Stimulated activated CD8-positive, alpha-beta memory T cell treated with anti-CD3 and anti-CD28 coated beads, Interleukin-7, amount 100 ng/mL, for 48 hours (primary cell): ENCODE measurements around the gene PIGA.
"Not testable (repeated sequence)": the region's sequence is repeated elsewhere in the genome, so short reads cannot be mapped to it uniquely, and the experiment has no call there.

Source experiments
- DNase-seq, 2 donors: peaks; one replicate each; pipeline ENCODE4 v3.0.0-alpha.2; 2020; ENCODE audit warnings: low read depth in 1 of 2; ENCODE audit errors: extremely low read depth in 1 of 2

Gene PIGA

DNA sequence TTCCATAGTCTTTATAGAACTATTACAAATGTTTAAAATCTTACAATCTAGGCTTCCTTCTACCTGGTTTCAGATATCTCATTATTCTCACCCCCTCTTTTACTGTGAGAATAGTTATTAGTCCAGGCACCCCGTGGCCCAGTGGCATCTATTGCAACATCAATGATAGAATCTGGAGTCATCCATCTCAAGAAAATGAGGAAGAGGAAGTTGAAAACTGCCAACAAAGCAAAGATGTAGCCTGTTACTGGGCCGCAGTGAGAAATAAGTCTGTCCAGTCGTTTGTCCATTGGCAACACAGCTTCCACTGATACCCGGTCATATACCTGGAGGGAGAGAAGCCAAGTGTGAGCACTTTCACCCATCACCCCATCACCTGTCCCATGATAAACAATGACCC is 13.9 kb downstream of the PIGA start:
- no peak for DNase-seq

DNA sequence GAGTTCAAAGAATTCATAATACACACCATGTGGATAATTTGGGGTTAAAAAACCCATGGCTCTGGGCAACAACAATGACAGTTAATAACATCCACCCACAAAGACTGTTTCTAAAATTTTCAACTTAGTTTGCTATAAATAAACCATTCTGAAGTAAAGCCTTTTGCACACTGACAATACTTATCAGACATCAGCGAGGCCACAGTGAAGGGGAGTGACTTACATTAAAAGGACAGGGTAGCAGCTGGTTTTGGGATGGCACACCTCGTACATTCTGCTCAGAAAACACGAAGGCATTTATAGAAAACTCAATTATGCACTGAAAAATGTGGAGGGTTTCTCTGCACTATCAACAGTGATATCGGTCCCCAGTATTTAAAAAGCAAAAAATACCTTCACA is 15.0 kb downstream of the PIGA start:
- no peak for DNase-seq

DNA sequence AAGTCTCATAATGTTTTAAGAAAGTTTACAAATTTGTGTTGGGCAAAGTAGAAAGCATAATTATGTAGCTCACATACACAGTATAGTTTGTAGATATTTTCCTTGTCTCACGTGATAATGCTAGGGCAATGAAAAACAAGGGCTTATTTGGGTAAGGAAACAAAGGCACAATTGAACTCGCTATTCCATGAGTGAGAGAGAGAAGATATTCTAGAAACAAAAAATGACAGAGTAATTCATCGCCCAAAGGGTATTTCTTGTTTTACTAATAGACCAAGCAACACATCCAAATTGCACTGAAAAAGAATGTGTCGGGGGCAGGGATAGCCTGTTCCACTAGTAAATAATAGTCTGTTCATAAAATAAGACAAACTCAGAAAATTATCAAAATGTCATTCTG is 16.2 kb downstream of the PIGA start:
- no peak for DNase-seq

DNA sequence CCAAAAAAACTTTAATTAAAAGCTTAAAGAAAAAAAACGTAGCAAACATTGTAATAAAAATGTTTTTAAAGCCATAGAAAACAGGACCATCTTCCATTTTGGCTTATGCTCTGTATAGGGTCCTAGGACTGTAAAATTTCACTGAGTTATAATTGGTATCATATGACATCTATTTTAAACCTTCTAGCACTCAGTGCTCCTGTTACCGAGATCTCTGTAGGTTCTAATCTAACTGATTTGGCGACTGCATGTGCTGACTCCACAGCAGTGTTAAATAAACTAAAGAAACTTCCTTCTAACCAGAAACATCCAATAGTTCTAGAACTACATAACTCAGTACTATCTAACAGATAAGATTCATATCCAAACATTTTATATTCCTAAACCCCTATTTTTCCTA is 19.8 kb downstream of the PIGA start, which contains the start of gene ASB11:
TSS of gene ASB11 (minus strand) at position 132 of the 400 bp plus-strand sequence. CDS start at position 97, 35 bp downstream.
- DNase-seq, result no peak

DNA sequence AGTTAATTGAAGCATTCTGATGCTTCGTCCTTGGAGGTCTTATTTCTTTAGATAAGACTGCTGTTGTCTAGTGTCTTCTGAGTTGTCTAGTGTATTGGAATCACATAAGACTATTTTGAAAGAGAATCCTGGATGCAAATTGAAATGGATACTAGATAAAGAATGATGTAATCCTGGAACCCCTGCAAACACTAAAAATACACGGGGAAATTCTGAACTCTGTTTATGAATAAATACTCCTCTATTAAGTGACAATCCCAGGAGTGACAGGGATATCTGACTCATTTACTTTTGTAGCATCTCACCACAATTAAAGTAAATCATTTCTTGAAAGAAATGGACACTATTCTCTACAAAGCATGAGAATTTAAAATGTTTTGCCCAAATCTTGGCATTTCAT is 20.9 kb downstream of the PIGA start:
- DNase-seq, result no peak

DNA sequence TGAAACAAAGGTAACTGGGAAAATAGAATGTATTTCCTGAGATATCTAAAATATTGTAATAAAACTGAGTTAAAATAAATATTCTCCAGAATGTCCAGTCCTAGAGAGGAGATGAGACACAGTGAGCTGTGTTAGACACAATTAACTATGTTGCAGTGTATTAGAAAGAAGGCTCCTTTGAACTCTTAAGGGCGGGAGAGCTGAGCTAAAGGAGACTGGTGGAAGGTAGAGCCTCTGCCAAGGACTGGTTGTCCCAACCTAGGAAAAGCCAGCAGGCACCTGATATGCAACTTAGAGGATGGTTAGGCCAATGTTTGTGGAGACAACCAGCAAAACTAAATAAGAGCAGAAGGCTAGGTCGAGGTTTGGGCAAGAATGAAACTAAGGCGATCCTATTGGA is 24.2 kb downstream of the PIGA start:
- DNase-seq, result no peak

DNA sequence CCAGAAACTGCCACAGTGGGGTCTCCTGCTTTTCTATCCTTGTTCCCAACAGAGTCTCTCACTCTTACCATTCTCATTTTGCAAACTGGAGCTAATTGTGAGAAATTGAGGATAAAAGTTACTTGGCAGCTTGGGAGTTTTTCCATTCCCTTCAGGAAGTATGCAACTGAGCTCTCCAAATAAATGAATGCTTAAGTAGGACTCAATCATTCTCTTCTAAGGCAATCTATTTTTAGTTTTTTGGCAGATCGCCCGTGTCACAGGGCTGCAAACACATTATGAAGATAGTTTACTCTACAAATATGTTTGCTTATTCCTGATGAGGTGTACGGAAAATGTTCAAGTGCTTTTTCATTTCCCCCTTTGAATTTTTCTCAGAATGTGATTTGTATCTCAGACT is 25.2 kb downstream of the PIGA start:
- DNase-seq, result no peak

DNA sequence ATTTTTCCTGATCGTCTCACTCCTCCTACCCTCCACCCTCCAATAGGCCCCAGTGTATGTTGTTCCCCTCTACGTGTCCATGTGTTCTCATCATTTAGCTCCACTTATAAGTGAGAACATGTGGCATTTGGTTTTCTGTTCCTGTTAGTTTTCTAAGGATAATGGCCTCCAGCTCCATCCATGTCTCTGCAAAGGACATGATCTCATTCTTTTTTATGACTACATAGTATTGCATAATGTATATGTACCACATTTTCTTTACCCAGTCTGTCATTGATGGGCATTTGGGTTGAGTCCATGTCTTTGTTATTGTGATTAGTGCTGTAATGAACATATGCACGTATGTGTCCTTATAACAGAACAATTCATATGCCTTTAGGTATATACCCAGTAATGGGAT is 29.4 kb downstream of the PIGA start:
- not testable (repeated sequence) for DNase-seq

DNA sequence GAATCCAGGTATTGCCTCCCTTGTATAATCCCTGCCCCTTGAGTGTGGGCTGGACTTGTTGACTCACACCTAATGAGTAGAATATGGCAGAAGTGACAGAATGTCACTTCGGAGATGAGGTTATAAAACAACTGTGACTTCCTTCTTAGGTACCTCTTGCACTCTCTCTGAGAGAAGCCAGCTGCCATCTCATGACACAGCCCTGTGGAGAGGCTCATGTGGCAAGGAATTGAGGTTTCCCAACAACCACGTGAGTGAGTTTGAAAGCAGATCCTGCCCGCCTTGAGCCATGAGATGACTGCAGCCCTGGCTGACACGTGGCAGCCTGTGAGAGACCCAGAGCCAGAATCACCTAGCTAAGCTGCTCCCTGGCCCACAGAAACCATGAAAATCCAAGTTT is 33.4 kb downstream of the PIGA start:
- DNase-seq, result peak in 1 of 2 donors; percentile 11

DNA sequence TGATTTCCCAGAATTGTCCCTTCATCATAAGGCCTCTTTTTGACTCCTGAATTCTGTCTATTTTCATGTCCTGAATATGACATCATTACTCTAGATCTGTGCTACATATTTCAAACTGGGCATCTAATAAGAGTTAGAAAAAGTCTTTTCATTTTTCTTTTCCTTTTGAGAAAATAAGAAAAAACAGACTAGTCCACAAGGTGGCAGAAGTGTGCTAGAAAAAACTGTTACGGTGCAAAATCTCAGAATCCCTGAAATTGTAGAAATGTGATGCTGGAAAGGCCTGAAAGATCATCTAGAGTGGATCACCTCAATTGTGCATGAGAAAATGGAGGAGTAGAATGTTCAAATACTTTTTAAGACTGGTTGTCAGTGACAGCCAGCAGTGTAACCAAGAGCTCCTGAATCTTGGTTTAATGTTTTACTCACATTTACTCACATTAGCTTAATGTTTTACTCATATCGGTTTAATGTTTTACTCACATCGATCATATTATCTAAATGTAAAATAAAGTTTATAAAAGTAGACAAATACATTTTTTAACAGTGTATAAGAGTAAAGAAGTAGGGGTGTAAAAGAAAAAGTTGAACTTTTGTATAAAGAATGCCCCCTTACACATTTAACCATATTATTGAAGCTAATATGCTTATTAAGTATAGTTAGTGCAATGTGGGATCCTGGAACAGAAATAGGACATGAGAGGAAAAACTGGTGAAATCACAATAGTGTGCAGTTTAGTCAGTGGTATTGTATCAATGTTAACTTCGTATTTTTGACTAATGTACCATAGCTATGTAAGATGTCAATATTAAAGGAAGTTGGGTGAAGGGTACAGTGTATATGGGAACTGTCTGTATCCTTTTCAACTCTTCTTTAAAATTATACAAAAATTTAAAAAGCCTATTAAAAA is 35.1 kb downstream of the PIGA start:
- no peak for DNase-seq

DNA sequence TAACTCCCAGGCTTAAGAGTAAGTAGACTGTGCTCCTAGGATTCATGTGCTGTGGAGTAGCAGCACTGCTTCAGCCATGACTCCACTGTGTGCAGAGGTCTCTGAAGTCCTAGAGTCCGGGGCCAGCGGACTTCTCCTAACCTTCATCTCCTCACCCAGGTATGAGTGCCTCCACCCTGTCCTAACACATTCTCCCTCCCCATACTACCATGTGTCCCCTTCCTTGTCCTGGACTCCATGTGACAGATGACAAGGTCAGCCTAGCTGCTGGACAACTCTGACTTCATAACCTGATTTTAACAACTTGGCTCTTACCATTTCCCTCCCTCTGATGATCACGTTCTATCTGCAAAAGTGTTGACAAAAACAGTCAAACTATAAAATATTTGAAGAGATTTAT is 36.5 kb downstream of the PIGA start:
- DNase-seq, result no peak

DNA sequence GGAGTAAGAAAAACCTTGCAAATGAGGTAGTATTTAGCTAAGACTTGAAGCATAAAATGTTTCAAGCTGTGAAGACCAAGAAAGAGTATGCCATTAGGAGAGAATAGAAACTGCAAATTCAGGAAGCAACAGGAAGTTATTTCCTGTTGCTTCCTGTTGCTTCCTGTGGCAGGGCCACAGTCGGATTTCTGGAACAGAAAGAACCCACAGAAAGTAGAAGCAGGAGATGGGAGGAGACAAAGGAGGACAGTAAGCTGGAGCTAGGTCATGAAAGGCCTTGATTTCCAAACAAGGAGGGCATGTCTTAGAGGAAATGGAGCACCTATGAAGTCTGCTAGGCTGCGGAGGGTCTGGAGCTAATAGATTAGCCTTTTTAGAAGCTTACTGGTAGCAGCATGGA is 37.1 kb downstream of the PIGA start:
- DNase-seq, result no peak

DNA sequence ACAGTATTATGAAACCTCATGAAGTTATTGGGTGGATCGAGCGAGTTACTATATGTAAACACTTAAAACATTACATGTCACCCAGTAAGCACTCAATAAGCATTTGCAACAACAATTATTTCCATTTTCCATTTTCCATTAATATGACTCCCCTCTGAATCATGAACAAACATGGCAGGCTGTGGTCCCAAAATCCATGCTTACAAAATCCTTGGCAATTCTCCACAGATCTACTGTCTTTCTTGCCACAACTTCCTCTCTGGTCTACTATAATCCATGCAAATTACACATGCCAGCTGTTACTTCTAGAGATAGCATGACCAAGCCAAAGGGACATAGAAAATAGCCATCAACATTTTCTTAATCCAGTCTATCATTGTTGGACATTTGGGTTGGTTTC is 41.9 kb downstream of the PIGA start:
- DNase-seq, result no peak

DNA sequence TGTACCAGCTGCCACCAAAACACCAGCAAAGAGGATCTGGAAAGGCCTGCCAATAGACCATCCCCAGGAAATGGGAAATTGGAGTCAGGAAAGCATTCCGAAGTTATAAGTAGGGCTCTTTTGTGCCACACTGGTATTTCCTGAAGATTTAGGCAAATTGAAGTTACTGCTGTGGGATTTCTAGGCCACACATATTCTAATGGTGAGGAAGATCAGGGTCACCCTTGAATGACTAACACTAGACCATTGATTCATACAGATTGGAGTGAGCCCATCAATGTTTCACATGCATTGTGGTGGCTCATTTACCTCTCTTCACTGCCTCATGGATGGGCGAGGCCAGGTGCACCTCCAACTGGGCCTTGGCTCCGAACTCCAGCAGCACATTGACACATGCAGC is 42.5 kb downstream of the PIGA start:
- no peak for DNase-seq

DNA sequence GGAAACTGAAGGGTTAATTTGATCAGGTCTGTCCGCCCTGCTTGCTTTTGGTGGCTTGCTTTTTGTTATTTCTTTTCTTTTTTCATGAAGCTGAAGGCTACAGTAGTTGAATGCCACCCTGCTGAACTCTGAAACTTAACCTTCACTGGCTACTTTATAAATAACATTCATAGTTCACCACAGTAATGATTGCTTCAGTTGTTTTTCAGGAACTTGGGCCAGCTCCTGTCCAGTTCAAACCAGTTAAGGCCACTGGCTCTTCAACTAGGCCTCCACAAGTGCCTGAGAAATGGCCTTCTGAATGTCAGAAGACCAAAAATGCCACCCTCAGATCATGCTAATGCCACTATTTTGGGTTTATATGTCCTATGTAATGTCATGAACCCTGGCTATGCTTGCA is 57.7 kb downstream of the PIGA start:
- DNase-seq, result no peak

DNA sequence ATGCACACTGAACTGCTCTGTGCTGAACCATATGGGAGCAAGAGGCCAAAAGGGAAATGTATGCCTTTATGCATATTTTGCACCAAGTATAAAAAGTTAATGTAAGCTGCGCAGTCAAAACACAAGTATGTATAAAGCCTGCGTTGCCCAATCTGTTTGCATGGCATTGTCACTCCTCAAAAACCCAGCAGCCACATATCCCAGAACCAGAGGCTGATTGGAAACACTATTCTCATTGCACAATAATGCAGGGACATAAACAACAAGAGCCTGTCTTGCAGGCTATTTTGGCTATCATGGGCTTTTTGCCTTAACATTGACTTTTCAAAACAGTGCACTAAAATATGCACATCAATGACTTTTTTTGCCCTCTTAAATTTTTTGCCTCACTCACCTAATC is 60.4 kb downstream of the PIGA start:
- DNase-seq, result no peak

DNA sequence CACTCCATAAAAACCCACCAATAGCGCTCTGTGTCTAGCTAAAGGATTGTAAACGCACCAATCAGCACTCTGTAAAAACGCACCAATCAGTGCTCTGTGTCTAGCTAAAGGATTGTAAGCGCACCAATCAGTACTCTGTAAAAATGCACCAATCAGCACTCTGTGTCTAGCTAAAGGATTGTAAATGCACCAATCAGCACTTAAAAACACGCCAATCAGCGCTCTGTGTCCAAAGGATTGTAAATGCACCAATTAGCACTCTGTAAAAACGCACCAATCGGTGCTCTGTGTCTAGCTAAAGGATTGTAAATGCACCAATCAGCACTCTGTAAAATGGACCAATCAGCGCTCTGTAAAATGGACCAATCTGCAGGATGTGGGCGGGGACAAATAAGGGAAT is 62.0 kb downstream of the PIGA start:
- DNase-seq, result not testable (repeated sequence)

DNA sequence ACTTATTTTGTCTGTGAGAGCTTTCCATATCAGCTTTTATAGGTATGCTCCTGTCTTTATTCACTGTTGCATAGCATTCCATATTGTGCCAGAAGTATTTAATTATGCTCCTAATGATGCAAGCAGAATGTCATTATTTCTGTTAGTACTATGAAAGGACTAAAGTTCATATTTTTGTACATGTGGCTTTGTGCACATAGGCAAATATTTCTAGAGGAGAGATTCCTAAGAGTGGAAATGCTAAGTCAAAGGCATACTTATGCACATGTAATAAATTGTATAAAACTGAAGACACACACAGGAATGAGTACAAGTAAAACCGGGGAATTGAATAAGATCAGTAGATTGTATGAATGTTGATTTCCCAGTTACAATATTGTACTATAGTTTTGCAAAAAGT is 63.6 kb downstream of the PIGA start:
- no peak for DNase-seq

DNA sequence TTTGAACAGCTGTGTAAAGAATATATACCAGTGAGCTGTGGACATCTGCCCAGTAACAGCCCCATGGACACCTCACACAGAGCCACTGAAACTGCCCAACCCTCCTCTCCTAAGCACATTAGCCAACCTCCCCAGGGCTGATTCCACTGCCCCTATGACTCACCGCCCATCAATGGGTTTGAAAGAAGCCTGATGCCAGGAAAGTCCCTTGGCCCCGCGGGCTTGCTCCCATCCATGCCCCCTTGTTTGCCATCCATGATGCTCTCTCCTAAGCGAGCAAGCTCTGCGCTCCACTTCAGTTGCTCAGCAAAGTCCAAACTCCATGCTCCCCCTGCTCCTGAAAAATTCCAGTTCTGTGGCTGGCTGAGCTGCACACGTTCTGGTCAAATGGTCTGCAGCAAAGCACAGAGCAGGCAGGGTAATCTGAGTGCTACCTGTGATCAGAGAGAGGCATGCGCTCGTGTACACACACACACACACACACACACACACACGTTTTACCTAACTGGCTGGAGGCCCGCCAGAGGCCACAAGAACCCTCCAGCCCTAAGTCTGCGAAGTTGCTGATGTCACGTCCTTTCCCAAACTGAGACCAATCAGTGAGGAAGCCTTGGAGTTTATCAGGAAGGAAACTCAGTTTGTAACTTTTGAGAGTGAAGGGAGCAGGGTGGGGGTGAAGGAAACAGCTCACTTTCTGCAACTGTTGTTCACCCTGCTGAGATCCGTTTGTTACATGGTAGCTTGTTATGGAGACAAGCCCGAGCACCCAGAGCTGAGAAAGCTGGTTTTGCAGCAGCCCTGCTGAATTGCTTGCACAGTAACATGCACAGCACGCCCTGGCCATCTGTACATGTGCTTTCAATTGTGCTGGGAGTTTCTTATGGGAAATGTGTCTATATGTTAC is 65.5 kb downstream of the PIGA start, which contains the start of gene ASB9:
TSS of gene ASB9 (minus strand) at position 466 of the 904 bp plus-strand sequence. CDS start at position 257, 209 bp downstream.
- DNase-seq, result peak in 1 of 2 donors; percentile 2
